Cardiac atrium fibroblast (primary cell): Measurements from ENCODE around the gene DLX6. TPM values are rescaled to one million over a fixed set of nuclear protein-coding genes. Genes with fewer than 3 reads are reported as not detected.

ENCODE experiments used
- total RNA-seq: library from RNA; depleted of rRNA; stranded (reverse); fragments of >200 nt; gene quantifications from 2 replicates; pipeline ENCODE4 v1.2.3, GENCODE V29; 2015

DLX6 gene
- total RNA-seq, result not detected in 2 replicates

DNA sequence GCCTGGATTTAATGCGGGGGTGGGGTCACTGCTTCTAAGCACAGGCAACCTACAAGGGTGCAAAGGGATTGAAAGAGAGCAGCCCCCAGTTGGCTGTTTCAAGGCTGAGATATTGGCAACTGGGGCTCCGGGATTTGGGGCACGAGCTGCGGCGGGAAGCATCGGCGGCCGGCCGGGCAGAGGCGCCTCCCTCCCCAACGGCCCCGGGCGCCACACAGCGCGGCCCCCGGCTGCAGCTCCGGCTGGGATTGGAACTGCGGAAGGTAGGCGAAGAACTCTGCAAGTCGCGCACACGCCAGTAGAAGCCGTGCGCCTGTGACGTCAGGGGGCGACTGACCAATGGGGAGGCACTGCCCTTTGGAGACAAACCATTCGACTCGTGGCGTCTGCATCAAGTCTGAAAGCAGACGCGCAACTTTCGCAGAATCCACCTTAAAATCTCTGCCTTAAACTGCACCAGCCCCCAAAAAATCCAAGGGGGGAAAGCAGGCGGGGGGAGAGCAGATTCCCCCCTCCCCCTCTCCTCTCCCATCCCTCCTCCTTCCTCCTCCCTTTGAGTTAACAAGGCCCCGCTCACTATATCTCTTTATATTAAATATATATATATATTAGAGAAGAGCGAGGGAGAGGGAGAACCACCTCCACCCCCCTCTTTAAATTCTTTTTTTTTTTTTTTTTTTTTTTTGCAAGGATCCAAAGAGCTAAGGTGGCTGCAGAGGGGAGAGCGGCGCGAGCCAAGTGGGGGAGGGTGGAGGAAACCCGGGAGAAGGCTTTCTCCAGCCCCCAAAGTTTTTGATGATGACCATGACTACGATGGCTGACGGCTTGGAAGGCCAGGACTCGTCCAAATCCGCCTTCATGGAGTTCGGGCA is at the start of gene DLX6:
DLX6 (plus strand) TSS at position 371 of the 872 bp plus-strand sequence; CDS start at position 796, 425 bp downstream.

DNA sequence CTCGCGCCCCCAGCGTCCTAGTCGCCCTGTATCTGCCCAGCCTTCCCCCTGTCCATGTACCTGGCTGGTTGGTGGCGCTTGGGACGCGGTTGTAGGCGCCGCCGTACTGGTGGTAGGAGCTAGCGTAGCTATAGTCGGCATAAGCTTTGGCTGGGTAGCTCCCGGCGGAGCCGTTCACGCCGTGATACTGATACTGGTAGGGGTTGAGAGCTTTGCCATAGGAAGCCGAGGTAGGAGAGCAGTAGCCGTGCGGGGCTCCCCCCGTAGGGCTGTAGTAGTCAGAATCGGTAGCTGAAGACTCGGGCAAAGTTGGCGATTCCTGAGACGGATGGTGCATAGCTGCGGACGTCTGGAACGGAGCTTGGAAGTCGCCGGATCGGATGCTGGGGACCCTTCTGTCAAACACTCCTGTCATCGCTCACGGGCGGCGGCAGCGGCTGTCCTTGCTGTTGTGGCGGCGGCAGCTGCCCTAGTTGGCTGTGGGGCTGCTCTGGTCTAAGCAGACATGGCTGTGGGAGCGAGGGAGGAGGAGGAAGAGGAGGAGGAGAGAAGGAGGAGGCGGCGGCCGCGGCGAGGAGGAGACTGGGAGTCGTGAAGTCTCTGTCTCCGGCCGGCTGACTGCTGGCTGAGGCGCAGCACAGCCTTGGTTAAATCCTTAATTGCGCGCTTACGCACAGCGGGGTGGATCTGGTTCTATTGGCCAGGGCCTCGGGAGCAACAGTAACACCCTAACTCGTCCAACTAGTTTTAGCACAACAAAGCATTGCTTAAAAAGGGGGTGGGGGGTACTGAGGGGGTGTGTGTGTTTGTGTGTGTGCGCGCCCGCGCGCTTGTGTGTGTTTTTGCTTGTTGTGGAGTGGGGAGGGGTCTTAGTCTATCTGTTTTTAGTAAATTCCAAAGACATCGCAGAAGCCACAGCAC is 19.1 kb downstream of the DLX6 start, which contains the start of gene DLX5:
DLX5 (minus strand) TSS at position 623 of the 921 bp plus-strand sequence; CDS start at position 415, 208 bp downstream.

Other genes with a start within 250 kb of the DLX6 start
- not detected in 2 replicates for gene DLX5, start 19.3 kb downstream of the DLX6 start, total RNA-seq
- 4.2 and 9.0 TPM in 2 replicates for gene SDHAF3, start 112.1 kb downstream of the DLX6 start, total RNA-seq